ENCODE results near the gene FRMD1.
"Not testable (repeated sequence)": the region's sequence is repeated elsewhere in the genome, so short reads cannot be mapped to it uniquely, and the experiment has no call there.

The FRMD1 gene

DNA sequence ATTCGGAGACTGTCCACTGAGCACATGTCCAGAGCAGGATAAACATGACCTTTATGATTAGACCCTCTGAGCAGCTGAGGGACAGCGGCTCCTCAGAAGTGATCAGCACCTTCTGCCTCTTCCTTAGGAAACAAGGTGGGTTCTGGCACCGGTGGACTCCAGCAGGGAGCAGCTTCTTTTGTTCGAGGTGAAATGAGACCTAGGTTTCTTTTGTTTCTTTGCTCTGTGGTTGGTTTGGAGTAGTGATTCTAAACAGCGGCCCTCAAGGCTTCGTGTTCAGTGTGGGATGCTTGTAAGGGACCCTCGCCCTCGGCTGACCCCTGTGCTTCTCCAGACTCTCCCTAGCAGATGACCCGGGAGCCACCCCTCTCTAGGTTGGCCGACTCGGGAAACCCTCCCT, 14.6 kb upstream of the FRMD1 start:
- no peak for DNase-seq

DNA sequence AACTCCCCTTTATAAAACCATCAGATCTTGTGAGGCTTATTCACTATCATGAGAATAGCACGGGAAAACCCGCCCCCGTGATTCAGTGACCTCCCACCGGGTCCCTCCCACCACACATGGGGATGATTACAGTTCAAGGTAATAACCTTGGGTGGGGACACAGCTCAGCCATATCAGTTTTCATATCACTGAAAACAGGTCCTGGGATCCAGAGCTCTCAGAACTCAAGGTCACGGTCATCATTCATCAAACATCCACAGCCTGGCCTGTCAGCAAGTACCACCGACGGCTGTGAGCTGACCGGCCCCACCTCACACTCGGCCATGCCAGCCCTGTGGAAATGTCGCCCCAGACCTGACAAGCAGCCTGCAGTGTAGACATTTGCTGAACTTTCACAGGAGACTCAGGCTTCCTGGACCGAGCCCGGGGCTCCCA, 14.1 kb upstream of the FRMD1 start:
- DNase-seq: no peak

DNA sequence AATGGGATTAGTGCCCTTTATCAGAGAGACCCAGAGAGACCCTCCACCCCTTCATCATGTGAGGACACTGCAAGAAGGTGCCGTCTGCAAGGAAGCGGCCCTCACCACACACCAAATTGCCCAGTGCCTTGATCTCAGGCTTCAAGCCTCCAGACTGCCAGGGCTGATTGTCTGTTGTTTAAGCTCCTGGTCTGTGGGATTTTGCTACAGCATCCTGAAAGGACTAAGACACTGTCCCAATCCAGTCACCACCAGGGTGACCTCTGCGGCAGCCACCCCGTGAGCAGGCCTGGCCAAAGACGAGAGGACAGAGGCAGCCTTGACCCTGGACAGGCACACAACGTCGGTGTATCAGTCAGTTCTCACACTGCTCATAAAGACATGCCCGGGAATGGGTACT, 13.5 kb upstream of the FRMD1 start:
- no peak for DNase-seq

DNA sequence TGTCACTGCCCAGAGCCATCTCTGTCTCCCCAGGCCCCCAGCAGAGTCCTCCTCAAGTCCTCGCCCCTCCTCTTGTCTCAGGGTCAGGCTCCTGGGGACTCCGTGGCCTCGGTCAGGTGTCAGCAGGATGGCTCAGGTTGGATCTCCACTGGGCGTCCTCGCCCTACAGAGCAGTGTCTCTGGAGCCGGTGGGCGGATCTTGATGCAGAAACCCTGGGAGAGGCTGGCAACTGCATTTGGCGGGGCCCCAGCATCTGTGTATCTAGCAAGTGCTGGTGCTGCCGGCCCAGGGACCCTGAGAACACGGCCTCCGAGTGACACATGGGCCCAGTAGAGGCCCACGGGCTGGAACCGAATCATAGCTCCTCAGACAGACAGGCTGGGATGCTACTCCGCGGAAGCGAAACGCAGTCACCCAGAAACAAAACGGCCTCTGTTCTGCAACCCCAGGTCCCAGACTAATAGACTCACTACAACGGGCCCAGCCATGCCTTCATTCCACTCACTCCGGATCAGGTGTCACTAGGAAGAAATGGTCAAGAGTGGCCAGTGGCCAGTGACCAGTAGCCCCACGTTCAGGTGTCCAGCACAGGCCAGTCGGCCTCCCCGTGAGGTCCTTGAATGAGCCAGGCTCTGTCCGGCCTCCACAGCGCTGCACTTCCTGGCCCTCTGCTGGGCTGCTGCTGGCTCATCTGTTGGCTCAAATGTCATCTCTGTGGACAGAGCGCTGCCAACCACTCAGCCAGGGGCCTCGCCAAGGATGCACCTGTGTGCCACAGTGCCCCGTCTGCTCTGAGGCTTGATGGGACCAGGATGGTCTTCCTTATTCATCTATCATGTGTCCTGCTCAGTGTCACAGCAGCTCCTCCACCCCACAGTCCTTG, 12.6 kb upstream of the FRMD1 start:
- DNase-seq: no peak

DNA sequence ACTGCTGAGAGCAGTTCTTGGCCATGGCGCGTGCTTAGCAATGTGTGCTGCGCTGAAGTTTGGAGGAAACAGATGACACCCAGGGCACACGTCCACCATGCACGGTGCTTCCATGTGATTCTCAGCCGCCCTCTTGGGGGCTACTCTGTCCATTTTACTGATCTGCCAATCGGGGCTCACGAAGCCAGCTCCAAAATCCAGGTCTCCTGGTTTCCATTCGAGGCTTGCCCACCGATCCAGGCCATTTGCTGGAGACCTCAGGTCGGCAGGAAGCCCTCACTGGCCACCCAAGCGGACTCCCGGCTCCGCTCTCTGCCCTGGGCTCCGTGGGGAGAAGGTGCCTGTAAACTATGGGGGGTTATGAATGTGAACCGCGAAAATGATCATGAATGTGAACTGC, 11.7 kb upstream of the FRMD1 start:
- no peak for DNase-seq

DNA sequence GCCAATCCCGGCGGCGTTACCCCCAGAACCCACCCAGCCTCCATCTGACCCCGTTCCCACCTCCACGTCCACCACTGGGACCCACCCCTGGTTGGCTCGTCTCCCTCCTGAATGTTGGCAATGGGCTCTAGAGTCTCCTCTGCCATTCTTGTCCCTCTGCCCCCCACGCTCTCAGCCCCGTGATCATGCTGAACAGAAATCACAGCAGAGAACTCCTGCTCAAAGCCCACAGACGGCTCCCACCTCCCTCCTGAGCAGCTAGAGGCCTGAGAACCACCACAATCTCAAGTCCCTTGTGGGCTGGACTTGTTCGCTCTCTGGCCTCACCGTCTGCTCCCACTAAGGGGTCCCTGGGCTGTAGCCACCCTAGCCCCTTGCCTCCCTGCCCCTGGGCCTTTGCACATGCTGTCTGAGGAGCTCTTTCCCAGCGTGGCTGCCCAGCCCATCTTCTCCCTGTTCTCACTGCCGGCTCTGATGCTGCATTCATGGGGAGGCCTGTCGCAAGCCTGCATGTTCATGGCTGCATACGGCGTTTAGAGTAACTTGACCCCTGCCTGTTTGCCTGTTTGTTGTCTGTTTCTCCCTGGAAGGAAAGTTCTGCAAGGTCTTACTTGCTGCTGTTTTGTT, 11.2 kb upstream of the FRMD1 start:
- no peak for DNase-seq

DNA sequence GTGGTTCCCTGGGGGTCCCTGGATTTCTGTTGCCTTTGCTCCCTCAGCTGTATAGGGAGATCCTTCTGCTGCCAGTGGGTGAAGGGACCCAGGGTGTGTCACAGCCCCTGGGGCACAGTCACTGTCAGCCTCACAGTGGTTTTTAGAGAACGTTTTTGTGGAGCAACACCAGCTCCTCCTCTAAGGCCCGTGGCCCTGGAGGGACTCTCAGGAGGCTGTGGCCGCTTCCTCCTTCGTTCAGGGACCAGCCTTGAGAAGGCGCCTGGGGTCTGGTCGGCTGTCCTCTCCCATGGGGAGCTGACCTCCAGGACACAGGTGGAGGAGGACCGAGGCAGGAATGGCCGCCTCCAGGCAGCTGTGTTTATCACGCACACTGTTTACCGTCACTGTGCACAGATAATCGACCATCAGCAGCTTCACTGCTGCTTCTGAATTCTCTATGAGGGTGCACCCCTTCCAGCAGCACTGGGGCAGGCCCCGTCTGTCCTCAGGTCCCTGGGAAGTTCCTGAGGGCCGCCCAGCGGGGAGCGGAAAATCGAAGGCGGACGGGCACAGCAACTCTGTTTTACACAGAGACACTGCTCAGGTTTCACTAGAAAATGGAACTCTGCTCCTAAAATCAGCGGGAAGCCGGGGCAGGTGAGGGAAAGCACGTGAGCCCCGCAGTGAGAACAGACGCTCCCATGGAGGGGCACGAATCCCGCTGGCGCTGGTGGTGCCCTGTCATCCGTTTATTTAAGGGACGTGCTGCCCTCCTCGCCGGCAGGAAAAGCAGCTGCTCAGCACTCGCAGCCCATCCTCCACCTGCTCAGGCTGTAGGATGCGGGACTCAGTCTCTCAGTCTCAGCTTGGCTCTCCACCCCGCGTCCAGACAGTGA, 10.4 kb upstream of the FRMD1 start:
- DNase-seq: peak; percentile 88

DNA sequence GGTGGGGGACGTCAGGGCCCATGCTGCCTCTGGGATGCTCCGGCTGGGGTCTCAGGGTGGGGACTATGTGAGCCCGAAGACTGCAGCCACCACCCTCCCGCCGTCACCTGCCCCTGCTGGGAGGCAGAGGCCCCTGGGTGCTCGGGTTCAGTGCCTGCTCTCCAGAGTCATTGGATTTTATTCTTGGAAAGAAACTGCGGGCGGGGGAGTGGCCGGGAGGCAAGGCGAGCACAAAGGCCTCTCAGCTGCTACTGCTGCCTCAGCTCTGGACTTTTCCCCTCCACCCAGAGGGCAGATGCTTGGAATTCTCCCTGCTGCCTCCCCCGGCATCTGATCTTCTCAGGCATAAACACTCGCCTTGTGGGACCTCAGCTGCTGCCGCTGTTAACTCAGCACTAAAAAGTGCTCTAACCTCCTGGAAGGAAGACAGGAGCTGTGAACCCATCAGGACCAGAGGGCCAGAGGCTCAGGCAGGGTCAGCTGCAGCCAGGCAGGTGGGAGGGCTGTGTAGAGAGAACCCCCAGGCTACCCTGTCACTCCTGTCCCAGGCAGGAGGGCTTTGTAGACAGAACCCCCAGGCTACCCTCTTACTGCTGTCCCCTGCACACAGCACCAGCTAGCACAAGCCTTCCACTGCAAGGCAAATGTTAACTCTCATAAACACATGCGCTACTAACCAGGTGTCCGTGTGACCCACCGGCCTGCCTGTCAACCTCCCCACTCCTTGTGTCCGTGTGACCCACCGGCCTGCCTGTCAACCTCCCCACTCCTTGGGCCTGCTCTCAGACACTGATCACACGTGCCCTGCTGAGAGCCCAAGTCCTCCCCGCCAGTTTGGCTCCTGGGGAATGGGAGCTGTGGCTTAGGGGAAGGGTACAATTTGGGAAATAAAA, 9.4 kb upstream of the FRMD1 start:
- DNase-seq: no peak

DNA sequence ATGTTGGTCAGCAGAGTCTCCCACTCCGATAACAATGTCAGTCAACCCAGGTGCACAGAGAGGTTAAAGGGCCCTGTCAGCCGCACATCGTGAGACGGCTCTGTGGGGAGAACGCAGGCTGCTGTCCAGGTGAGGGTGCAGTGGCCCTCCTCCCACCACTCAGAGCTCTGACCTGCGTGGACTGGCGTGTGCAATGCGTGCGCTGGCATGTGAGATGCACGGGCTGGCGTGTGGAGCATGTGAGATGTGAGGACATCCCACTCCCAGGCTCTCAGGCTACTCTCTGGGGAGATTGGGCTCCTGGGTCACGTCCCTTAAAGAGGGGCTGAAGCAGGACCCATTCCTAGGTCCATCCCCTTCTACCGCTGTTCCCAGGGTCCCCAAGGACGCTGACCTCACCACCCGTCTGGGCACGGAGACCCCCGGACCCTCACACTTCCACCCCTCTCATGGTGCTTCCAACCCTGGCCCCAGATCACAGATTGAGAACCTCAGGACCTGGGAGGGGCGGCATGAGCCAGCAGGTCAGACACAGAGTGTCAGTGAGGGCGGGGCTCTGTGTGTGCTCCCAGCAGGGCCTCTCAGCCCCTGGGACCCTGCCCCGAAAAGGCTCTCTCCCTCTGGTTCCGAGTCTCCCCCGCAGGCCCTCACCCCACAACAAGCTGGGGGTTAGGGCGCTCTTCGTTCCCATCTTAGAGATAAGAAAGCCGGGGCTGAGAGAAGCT, 8.6 kb upstream of the FRMD1 start:
- DNase-seq: no peak

DNA sequence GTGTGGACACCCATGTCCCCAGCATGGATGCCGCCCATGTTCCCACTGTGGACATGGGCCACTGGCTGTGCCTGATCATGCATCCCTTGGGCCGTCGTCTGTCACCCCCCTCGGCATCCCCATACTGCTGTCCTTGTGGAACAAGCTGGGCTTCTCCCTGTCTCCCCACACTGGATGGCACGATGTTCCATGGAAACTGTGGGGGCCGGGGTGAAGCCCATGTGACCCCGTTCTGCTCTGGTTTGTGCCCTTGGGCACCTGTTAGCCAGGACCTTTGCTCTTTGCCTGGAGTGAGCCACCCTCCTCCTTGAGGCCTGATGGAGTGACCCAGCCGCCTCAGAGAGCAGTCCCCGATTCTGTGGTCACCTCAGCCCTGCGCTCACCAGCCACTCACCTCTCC, 7.6 kb upstream of the FRMD1 start:
- no peak for DNase-seq

DNA sequence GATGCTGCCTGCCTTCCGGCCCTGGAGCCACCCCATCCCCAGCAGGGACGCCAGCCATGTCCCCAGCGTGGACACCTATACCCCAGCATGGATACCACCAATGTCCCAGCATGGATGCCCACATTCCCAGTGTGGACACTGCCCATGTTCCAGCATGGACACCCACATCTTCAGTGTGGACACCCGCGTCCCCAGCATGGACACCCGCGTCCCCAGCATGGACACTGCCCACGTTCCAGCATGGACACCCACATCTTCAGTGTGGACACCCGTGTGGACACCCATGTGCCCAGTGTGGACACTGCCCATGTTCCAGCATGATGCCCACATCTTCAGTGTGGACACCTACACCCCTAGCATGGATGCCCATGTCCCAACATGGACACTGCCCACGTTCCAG, 7.1 kb upstream of the FRMD1 start:
- DNase-seq: no peak

DNA sequence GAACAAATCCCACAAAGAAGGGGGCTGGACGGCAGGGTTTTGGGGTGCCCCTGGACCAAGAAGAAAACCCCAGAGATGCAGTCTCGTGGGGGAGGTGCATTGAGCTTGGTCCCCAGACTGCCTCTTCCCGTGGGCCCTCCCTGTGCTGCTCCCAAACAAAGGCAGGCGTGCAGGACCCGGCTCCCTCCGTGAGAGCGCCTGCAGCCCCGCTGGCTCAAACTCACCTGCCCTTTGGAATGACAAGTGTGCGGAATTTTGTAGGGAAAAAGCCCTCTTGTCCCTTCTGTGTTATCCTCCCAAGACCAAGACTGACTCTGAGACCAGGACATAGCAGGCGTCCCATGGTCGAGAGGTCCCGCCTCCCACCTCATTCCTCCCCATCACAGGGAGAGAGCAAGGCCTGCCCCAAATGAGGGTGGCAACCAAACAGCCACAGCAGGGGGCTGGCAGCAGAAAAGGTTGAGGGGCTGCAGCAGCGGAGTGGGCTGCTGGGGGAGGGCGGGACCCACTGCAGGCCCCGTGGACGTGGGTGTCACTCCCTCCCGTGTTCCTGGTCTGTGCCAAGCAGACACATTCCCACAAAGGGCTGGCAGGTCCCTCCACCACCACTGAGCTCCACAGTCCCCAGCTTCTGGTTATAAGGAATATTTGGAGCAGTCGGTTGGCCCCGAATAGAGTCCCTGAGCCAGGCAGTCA, 5.6 kb upstream of the FRMD1 start:
- no peak for DNase-seq

DNA sequence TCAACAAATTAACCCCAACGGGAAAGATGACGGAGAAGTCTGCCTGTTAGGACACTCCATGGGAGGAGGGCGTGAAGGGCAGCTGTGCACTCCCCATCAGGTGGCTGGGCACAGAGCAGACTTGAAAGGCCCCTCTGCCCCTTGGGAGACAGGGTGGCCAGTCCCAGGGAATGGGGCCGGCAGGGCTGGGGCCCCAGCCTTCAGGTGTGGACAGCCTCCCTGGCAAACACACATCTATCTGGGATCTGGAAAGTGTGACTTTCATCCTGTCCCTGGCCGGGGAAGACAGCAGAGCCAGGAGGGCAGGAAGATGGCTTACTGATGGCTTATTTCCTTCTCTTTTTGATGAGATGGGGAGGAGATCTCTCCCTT, 4.5 kb upstream of the FRMD1 start:
- no peak for DNase-seq

DNA sequence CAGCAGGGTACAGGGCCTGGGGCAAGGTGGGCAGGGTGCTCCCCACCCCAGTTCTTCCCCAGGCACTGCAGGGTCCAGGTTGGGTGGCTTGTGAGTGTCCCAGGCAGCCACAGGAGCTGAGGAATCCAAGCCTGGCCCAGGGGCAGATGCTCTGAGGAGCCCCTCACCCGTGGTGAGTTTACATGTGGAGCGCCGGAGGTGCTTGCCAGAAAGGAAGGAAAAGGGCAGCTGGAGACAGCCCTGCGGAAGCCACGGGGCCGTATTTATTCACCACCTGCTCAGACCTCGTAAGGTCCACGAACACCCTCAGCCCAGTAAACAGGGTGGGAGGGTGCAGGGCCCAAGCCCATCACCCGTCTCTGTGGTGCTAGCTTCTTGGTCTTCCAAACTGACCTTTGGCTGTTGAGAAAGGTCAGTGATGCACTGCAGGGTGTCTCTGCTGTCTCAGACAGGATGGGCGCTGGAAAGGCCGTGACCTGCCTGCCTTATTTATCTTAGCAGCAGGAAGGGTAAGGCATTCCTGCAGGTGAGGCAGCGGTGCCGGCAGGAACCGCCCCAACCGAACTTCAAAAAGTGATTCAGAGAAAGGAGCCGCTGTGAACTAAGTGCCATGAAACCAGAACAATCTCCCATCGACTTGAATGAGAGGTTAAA, 4.0 kb upstream of the FRMD1 start:
- peak; percentile 57 for DNase-seq

DNA sequence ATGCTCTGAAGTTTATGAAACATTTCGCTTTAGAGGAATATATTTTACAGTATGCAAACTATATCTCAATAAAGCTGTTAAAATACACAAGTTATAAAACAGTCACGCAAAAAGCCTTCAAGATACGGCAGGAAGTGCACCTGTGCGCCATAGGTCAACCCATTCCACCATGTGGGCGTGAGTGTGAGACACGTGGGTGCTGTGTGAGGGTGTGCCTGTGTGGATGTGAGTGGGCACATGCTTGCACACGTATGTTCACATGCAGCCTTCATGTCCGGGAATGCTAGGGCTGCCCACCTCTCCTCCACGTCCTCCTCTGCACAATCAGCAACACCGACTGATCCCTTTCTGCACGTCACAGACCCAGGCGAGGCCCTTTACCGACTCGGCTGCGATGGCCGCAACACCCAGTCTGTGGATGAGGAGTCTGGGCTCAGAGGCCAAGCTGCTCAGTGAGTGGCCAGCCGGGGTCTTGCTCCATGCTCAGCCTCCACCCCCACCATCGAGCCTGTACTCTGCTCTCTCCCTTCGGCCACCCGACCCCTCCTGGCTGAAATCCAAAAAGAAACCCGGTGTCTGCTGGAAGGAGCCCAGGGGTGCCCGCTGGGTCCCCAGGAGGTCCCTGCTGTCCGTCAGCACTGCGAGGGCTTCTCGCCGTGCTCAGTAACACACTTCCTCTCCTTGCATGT, 3.0 kb upstream of the FRMD1 start:
- no peak for DNase-seq

DNA sequence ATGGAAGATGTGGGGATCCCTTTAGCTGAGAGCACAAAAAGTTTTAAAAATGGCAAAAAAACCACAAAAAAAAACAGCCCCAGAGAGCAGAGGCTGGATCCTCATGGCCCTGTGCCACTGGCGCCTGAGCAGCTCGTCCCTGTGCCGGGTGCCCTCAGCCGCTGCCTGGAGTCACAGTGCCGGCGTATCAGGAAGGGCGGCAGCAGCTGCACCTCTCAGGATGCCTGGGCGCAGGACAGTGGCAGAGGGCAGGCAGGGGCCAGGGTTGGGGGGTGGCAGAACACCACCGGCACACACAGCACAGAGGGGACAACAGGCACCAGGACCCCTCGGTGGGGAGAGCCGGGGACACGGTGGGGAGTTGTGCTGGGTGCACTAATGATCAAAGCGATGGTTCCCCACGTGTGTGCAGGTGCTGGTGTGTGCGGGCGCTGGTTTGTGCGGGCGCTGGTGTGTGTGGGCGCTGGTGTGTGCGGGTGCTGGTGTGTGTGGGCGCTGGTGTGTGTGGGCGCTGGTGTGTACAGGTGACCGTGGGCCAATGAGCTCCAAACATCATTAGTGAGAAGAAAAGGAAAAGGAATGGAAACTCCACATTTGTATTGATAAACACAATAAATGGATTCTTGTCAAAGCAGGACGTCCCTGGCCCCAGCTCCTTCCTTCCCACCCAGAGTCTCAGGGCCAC, 1.5 kb upstream of the FRMD1 start:
- no peak for DNase-seq

DNA sequence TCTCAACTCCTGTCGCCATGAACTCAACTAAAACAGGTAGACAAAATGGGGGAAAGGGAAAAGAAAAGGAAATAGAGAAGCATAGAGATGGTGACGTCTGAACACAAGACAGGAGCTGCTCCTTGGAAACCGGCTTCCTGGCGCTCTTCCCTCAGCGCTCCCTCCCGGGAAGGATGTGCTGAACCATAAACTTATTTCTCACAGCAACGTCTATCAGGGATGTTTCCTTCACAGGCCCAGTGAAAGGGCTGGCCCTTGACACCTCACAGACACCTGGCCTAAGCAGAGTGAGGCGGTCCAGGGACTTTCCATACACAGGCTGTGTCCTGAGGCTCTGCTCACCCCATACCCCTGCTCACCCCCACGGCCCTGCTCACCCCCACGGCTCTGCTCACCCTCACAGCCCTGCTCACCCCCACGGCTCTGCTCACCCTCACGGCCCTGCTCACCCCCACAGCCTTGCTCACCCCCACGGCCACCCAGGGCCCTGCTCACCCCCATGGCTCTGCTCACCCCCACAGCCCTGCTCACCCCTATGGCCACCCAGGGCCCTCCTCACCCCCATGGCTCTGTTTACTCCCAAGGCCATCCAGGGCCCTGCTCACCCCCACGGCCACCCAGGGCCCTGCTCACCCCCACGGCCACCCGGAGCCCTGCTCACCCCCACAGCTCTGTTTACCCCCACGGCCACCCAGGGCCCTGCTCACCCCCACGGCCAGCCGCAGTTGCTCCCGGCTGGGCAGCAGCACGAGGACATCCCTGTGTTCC, 653 bp downstream of the FRMD1 start:
- no peak for DNase-seq

DNA sequence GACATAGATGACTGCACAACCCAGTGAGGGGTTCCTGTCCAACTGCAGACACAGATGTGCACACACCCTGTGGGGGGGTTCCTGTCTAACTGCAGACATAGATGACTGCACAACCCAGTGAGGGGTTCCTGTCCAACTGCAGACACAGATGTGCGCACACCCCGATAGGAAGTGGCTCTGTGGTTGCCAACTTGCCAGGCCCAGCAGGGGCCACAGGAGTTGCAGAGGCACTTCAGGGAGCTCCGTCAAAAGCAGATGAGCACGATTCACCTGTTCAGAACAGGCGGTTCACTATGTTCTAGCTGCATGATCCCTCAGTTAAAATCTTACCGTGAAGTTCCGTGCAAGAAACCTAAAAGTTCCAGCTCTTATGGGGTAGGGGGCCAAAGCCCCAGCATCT, 1.6 kb downstream of the FRMD1 start:
- DNase-seq: not testable (repeated sequence)

DNA sequence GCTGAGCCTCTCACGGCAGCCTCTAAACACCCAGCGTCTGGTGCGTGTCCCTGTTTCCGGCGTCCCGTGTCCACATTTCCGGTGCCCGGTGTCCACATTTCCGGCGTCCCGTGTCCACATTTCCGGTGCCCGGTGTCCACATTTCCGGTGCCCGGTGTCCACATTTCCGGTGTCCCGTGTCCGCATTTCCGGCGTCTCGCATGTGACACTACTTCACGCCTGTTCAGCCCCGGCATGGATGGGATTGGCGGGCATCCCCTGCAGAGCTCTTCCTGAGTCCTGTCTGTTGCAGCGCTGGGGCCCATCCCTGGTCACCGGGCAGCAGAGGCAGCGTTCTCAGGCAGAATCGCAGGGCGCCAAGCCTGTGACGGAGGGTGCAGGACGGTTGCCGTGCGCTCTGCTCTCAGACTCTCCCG, 3.2 kb downstream of the FRMD1 start:
- DNase-seq: no peak
